Stimulated activated naive CD4-positive, alpha-beta T cell treated with Interleukin-2 at 50 U/mL for 16 hours (primary cell): ENCODE measurements around the gene LZTS3.
"Not testable (repeated sequence)": the region's sequence is repeated elsewhere in the genome, so short reads cannot be mapped to it uniquely, and the experiment has no call there.

Experiments used
- DNase-seq: peaks from one replicate; lab custom pipeline; 2025; lab: John Stamatoyannopoulos, UW

The LZTS3 gene

GRCh38 chr20:3172933-3173609 lies at the start of gene LZTS3:
TSS of gene LZTS3 (minus strand) at chr20:3173549. CDS start at chr20:3167163, 6,386 bp downstream.
- peak; percentile 77 for DNase-seq

- DNase-seq = no peak
These were observed 48.3 kb upstream of the LZTS3 start for GRCh38 chr20:3221398-3222226.

- peak; percentile 69 for DNase-seq
These were observed 45.1 kb upstream of the LZTS3 start for GRCh38 chr20:3218307-3218988.

GRCh38 chr20:3215359-3215917 lies 42.1 kb upstream of the LZTS3 start:
- DNase-seq = not testable (repeated sequence)

- no peak for DNase-seq
These were observed 39.9 kb upstream of the LZTS3 start for GRCh38 chr20:3213226-3213625.

GRCh38 chr20:3210346-3210745 lies 37.0 kb upstream of the LZTS3 start:
- no peak for DNase-seq

GRCh38 chr20:3209946-3210317 lies 36.6 kb upstream of the LZTS3 start:
- DNase-seq = no peak

- peak; percentile 65 for DNase-seq
These were observed 36.1 kb upstream of the LZTS3 start, which contains the start of gene ITPA for GRCh38 chr20:3209257-3209945. TSS of gene ITPA (plus strand) at chr20:3209498. CDS start at chr20:3209552, 54 bp downstream.

GRCh38 chr20:3208786-3209256 lies 35.5 kb upstream of the LZTS3 start:
- DNase-seq = no peak

GRCh38 chr20:3204124-3204794 lies 30.9 kb upstream of the LZTS3 start, which contains the start of gene DDRGK1:
TSS of gene DDRGK1 (minus strand) at chr20:3204682. CDS start at chr20:3204627, 55 bp downstream.
- peak; percentile 82 for DNase-seq

GRCh38 chr20:3203315-3204123 lies 30.2 kb upstream of the LZTS3 start:
- peak; percentile 19 for DNase-seq

- no peak for DNase-seq
These were observed 29.6 kb upstream of the LZTS3 start for GRCh38 chr20:3202965-3203314.

- DNase-seq = no peak
These were observed 26.8 kb upstream of the LZTS3 start for GRCh38 chr20:3199976-3200755.

- no peak for DNase-seq
These were observed 25.9 kb upstream of the LZTS3 start for GRCh38 chr20:3199206-3199605.

GRCh38 chr20:3195590-3196237 lies 22.4 kb upstream of the LZTS3 start:
- DNase-seq = no peak

- DNase-seq = no peak
These were observed 21.4 kb upstream of the LZTS3 start for GRCh38 chr20:3194617-3195280.

- DNase-seq = no peak
These were observed 20.7 kb upstream of the LZTS3 start for GRCh38 chr20:3193806-3194616.
